Pulmonary artery endothelial cell (primary cell): ENCODE measurements around the gene RFC5. TPM values are rescaled to one million over a fixed set of nuclear protein-coding genes. Genes with fewer than 3 reads are reported as not detected.
"Not testable (repeated sequence)": the region's sequence is repeated elsewhere in the genome, so short reads cannot be mapped to it uniquely, and the experiment has no call there.

Experiments used
- DNase-seq: peaks from one replicate; pipeline ENCODE4 v3.0.0-alpha.2; 2011; ENCODE audit warnings: low read depth, low spot score
- total RNA-seq: library from RNA; depleted of rRNA; stranded (reverse); fragments of >200 nt; gene quantifications from 2 replicates; pipeline ENCODE4 v1.2.3, GENCODE V29; 2014

RFC5 gene, protein sequence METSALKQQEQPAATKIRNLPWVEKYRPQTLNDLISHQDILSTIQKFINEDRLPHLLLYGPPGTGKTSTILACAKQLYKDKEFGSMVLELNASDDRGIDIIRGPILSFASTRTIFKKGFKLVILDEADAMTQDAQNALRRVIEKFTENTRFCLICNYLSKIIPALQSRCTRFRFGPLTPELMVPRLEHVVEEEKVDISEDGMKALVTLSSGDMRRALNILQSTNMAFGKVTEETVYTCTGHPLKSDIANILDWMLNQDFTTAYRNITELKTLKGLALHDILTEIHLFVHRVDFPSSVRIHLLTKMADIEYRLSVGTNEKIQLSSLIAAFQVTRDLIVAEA
- total RNA-seq: 21.7 and 28.2 TPM in 2 replicates

DNA sequence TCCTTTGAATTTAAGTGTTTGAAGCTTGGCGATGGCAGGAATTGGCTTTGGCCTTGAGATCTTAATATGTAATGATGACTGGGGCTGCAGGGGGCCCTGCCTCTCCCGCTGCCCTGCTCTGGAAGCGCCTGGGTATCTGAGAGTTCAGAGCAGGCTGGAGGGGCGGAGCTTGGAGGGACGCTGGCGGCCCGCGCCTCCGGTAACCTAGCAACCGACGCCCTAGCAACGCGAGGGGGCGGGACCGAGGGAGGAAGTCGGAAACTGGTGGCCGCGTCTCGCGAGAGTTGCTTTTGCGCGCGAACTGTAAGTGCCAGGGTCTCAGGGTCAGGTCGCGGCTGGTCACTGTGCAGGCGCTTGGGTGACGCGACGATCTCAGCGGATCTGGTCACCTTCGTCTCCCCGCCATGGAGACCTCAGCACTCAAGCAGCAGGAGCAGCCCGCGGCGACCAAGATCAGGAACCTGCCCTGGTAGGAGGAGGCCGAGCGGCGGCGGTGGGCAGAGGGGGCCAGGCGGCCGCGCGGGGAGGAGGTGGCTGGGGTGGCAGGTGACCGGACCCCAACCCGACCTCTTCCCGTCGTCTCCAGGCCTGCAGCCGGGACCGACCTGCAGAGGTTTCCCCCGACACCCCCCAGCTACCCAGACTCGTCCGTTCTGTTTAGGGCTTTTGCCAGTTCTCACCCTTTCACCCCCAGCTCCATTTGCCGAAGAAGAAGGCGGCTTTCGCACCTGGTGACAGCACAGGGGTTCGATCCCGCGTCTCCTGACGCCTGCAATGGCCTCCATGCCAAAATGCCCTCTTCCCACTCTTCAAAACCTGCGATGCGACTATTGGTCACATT lies at the start of gene RFC5:
TSS of gene RFC5 (plus strand) at position 280 of the 841 bp plus-strand sequence. CDS start at position 405, 125 bp downstream.
- DNase-seq: peak; percentile 83

GRCh38 chr12:117967043-117967442 lies 49.5 kb upstream of the RFC5 start:
- DNase-seq: no peak

- no peak for DNase-seq
Measured at GRCh38 chr12:117967512-117967911, 49.0 kb upstream of the RFC5 start.

DNA sequence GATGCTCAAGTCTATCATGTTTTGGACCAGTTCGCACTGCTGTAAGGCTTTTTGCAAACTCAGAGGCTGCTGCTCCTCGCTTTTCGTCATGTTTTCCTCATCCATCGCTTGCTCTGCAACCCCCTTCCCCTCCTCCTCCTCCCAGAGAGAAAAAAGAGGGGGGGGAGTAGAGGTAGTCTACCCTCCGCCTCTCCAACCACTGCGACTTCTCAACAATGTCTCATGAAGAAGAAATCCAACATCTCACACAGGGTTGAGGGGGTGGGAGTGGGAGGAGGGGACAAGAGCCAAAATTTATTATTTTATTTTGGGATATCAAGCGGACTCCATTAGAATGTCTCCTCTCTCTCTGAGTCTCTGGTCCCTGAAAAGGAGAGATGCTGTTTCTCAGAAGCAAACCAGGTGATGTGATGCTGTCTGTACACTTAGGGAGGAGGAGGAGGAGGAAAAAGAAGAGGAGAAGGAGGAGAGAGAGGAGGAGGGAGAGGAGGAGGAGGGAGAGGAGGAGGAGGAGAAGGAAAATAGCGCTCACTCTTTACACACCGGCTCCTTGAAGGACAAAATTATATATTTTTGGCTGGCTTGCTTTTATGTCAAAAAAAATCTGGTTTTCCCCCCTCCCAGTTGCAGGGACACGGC lies 48.2 kb upstream of the RFC5 start:
- no peak for DNase-seq

DNA sequence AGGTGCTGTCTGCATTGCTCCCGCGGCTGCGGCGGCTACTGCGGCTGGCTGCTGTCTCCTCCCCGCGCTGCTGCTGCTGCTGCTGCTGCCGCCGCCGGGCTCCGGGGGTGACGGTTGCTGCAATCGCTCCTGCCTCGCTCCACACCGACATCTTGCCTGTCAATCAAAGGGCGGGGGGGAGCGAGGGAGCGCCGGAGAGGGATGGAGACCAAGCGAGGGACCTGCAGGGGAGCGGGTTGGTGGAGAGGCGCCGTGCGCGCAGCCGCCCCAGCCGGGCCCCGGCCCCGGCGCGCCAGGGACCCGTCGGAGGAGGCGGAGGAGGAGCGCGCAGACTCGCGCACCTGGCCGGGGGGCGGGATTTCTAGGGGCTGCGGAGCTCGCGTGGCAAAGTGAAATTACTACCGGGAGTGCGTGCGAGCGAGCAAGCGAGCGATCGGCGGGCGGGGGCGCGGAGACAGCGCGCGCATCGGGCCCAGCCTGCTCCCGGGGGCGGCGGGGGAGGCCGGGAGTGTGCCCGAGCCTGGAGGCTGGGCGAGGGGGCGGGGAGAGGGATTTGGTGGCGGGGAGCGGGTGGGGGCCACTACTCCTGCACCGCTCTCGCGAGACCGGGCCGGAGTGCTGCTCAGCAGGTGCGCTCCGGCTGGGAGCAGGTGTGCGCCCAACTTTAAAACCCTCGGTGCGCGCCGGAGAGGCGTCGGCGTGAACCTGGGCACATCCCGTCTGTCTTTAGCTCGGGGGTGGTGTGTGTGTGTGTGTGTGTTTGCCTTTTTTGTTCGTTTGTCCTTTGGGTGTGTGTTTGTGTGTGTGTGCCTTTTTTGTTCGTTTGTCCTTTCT lies 47.5 kb upstream of the RFC5 start, which contains the start of gene KSR2:
TSS of gene KSR2 (minus strand) at position 165 of the 834 bp plus-strand sequence. CDS start 735 bp downstream, outside the sequence.
- DNase-seq: no peak

DNA sequence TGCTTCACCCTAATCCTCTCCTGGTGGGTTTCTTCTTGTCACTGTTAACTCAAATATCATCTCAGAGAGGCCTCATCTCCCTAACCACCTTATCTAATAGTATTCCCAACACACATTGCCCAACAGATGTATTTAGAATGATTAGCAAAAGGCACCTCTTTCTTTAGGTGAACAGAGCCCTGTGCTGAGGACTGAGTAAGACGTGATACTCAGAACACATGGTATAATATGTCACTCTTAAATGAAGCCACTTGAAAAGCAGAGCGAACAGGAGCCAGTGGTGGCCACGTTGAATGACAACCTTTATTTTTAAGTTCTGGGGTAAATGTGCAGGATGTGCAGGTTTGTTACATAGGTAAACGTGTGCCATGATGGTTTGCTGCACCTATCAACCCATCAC lies 46.2 kb upstream of the RFC5 start:
- no peak for DNase-seq

GRCh38 chr12:117972301-117972700 lies 44.2 kb upstream of the RFC5 start:
- no peak for DNase-seq

DNA sequence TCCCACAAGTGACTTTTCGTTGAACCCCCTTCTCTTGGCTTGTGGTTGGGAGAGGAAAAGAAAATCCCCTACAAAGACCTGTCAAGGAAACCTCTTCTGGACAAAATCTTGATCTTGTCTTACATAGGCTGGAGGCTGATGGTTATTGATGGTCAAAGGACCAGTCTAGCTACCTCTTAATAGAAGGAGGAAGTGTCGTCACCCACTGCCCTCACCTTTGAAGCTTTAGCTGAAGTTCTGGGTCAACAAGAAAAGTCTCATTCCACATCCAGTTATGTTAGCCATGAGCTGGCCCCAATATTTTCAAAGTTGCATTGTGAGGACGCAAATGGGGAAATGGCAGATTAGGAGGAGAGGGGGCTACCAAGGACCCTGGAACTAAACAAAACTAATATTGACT lies 41.5 kb upstream of the RFC5 start:
- no peak for DNase-seq

- DNase-seq: no peak
Measured at GRCh38 chr12:117977373-117977772, 39.1 kb upstream of the RFC5 start.

DNA sequence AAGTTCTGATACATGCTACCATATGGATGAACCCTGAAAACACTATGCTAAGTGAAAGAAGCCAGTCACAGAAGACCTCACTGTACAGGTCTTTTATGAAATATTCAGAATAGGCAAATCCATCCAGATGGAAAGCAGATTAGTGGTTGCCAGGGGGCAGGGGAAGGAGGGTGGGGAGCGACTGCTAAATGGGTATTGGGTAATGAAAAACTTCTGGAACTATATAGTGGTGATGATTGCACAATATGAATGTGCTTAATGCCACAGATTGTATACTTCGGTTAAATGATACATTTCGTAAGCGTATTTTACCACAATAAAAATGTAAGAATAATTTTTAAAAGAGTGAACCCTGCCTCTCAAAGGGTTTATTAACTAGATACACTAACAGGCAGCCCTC lies 35.9 kb upstream of the RFC5 start:
- DNase-seq: no peak

DNA sequence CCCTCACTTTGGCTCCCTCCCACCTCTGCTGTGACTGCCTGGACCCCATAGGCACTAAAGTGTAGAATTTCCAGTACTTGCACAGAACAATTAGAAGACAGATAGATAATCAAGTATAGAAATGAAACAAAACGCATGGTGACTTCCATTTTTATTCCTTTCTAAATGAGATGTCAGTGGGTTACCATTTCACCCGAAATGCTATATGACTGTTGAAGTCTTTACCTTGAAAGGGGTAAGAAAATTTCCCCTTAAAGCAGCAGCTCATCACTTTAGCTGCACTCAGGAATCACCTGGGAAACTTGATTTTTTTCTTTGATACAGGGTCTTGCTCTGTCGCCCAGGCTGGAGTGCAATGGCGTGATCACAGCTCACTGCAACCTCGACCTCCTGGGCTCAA lies 35.2 kb upstream of the RFC5 start:
- no peak for DNase-seq

DNA sequence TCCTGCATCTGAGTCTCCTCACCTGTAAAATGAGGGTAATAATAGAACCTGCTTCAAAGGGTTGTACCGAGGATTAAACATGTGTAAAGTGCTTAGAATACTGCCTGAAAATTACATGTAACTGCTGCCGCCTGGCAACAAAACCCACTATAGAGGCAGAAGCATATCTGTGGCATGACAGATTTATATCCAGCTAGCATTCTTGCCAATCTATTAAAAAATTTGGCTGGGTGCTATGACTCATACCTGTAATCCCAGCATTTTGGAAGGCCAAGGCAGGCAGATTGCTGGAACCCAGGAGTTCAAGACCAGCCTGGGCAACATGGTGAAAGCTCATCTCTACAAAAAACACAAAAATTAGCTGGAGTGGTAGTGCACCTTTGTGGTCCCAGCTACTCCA lies 31.3 kb upstream of the RFC5 start:
- no peak for DNase-seq

GRCh38 chr12:117986705-117987469 lies 29.6 kb upstream of the RFC5 start:
- no peak for DNase-seq

DNA sequence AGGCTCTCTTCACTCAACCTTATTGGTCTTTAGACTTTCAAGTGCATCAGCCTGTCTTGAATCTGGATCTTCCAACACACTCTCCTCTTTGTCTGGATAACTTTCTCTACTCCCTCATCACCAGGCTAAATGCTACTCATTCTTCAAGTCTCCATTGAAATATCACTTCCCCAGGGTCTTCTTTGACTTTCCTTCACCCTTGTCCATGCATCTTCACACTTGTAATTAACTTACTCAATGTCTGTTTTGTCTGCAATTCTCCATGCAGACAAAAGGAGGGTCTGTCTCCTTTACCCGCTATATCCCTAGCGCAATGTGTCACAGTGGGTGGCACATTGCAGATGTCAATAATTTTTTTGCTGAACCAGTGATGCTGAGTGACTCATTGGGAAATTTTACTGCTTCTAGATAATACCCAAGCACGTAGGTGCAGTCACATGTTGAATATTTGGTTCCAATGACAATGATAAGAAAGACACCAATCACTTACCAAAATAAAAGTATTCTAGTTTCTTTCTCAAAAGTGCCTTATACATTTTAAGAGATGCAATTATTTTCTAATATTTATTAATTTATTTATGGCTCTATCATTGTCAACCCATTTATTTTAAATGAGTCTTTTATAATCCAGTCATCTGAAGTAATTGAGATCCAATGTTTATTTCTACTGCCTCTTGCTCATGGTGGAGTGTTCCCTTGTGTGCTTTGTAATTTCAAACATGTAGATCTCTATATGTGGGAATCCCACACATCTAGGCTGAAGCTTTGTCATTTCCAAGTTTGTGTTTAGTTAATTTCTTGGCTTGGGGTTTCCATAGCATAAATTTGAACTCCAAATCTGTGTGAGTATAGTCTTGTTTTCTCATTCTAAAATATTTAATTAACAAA lies 21.7 kb upstream of the RFC5 start:
- no peak for DNase-seq

GRCh38 chr12:117998719-117999118 lies 17.8 kb upstream of the RFC5 start:
- DNase-seq: no peak

- DNase-seq: not testable (repeated sequence)
Measured at GRCh38 chr12:117999806-118000205, 16.7 kb upstream of the RFC5 start.

- DNase-seq: no peak
Measured at GRCh38 chr12:118010903-118011302, 5.6 kb upstream of the RFC5 start.

GRCh38 chr12:118011377-118011776 lies 5.1 kb upstream of the RFC5 start:
- no peak for DNase-seq

- DNase-seq: no peak
Measured at GRCh38 chr12:118011961-118012360, 4.5 kb upstream of the RFC5 start.
